Loucy (cell line): ENCODE measurements around the gene MAML2.

ENCODE experiments used
- EZH2phosphoT487 ChIP-seq: fragments of 200-600 bp; IDR thresholded peaks from 2 replicates; pipeline ENCODE4 v1.6.1; 2018; ENCODE audit warnings: antibody characterized with exemption, mild to moderate bottlenecking, moderate library complexity, borderline replicate concordance
- TF ChIP-seq, protein P1 (sequence below): fragments of 200-600 bp; sonication (generic); conservative IDR thresholded peaks from 2 replicates; pipeline ENCODE4 v1.5.1; 2014; ENCODE audit warnings: mild to moderate bottlenecking, antibody characterized with exemption, low read length

DNA sequence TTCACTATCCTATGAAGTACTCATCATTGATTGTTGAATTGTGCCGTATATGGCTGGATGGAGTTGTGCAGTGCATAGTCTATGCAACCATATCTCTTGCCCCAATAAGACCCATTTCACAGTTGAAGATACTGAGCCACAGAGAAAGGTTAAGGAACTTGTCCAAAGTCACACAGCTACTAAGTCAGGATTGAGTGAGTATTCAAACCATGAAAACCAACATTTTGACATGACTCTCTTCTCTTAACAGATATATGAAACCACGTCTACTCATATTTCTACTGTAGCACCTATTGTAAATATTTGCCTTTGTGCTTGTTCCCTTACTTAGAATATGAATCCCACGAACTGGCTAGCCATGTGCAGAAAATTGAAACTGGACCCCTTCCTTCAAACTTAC, 58.1 kb downstream of the MAML2 start:
- TF ChIP-seq, protein P1, sequence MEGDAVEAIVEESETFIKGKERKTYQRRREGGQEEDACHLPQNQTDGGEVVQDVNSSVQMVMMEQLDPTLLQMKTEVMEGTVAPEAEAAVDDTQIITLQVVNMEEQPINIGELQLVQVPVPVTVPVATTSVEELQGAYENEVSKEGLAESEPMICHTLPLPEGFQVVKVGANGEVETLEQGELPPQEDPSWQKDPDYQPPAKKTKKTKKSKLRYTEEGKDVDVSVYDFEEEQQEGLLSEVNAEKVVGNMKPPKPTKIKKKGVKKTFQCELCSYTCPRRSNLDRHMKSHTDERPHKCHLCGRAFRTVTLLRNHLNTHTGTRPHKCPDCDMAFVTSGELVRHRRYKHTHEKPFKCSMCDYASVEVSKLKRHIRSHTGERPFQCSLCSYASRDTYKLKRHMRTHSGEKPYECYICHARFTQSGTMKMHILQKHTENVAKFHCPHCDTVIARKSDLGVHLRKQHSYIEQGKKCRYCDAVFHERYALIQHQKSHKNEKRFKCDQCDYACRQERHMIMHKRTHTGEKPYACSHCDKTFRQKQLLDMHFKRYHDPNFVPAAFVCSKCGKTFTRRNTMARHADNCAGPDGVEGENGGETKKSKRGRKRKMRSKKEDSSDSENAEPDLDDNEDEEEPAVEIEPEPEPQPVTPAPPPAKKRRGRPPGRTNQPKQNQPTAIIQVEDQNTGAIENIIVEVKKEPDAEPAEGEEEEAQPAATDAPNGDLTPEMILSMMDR: no peak
- no peak for TF ChIP-seq EZH2phosphoT487
